DOHH2 (cell line): ENCODE measurements around the gene PES1.

ENCODE experiments used
- CTCF ChIP-seq: fragments of 200-600 bp; sonication (generic); IDR thresholded peaks from one replicate; pipeline ENCODE4 v1.5.1; 2014; ENCODE audit warnings: antibody characterized with exemption, mild to moderate bottlenecking, low read depth, low read length; ENCODE audit not compliant: poor library complexity, severe bottlenecking
- EZH2phosphoT487 ChIP-seq: fragments of 200-600 bp; sonication (generic); IDR thresholded peaks from 2 replicates; pipeline ENCODE4 v1.6.1; 2017; ENCODE audit warnings: borderline replicate concordance, mild to moderate bottlenecking, antibody characterized with exemption, low read length, moderate library complexity, mixed read lengths

- TF ChIP-seq CTCF, result no peak
- no peak for TF ChIP-seq EZH2phosphoT487
Measured at GRCh38 chr22:30565341-30565740, 26.4 kb downstream of the PES1 start.
